ENCODE data around the gene UNC5B. TPM values are rescaled to one million over a fixed set of nuclear protein-coding genes. Genes with fewer than 3 reads are reported as not detected.

Gene UNC5B
- total and polyA plus RNA-seq, 11 donors = 4.8 to 22.8 (median 10.1) TPM

DNA sequence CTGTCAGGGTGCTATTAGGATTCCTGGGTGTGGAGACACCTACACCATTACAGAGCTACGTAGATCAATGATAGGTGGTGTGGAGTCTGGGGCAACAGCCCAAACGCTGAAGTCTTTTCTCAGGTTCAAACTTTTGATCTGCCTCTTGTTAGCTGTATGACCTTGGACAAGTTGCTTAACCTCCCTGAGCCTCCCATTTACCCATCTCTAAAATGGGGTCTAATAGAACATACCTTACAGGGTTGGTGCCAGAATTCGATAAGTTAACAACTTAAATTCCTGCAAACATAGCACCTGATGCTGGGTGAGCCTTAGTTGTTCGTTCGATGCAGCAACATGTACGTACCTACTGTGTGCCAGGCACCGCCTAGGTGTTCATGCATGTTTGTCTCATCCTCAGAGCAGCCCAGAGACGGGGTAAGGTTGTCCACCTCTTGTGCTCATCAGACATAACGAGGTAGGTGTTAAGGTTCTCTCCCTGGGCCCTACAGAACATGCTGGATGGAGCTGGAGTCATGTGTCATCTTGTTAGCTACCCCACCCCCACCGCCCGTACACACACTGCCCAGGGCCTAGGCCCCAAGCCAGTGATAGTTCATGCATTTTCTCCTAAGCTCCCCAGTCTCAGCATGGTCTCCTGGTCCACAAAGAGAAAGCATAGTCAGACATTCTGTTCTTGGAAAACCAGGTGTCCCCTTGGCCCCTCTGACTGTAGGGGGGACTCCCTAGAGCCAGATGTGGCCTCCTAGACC is 65.7 kb downstream of the UNC5B start:
- Histone ChIP-seq H3K4me3 (no peak overlapping the region), H3K27ac (no peak overlapping the region), H3K9me3 (no peaks in the 10 kb centered on the region), H3K36me3 (peaks cover 0 to 34% (median 11%) of the 10 kb centered on the region in 9 donors), H3K27me3 (no peaks in the 10 kb centered on the region), H3K4me1 (peaks cover 0 to 44% (median 15%) of the 10 kb centered on the region in 12 donors)
- DNase-seq = no peak
- intact Hi-C loops (cut with DNase I) = loop anchor here in 1 of 10 donors (10.0 kb wide), 1 partner anchor 373 kb away; no protein-coding TSS in a partner anchor
- TF ChIP-seq, protein P1, sequence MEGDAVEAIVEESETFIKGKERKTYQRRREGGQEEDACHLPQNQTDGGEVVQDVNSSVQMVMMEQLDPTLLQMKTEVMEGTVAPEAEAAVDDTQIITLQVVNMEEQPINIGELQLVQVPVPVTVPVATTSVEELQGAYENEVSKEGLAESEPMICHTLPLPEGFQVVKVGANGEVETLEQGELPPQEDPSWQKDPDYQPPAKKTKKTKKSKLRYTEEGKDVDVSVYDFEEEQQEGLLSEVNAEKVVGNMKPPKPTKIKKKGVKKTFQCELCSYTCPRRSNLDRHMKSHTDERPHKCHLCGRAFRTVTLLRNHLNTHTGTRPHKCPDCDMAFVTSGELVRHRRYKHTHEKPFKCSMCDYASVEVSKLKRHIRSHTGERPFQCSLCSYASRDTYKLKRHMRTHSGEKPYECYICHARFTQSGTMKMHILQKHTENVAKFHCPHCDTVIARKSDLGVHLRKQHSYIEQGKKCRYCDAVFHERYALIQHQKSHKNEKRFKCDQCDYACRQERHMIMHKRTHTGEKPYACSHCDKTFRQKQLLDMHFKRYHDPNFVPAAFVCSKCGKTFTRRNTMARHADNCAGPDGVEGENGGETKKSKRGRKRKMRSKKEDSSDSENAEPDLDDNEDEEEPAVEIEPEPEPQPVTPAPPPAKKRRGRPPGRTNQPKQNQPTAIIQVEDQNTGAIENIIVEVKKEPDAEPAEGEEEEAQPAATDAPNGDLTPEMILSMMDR (IDR thresholded peaks at IDR 0.05) = no peak
- TF ChIP-seq POLR2A (IDR thresholded peaks at IDR 0.05) = no peak
- ATAC-seq = no peak
- 92 to 96% (median 94%) methylated on average over 11 of the region's 11 CpGs for WGBS, 4 donors

DNA sequence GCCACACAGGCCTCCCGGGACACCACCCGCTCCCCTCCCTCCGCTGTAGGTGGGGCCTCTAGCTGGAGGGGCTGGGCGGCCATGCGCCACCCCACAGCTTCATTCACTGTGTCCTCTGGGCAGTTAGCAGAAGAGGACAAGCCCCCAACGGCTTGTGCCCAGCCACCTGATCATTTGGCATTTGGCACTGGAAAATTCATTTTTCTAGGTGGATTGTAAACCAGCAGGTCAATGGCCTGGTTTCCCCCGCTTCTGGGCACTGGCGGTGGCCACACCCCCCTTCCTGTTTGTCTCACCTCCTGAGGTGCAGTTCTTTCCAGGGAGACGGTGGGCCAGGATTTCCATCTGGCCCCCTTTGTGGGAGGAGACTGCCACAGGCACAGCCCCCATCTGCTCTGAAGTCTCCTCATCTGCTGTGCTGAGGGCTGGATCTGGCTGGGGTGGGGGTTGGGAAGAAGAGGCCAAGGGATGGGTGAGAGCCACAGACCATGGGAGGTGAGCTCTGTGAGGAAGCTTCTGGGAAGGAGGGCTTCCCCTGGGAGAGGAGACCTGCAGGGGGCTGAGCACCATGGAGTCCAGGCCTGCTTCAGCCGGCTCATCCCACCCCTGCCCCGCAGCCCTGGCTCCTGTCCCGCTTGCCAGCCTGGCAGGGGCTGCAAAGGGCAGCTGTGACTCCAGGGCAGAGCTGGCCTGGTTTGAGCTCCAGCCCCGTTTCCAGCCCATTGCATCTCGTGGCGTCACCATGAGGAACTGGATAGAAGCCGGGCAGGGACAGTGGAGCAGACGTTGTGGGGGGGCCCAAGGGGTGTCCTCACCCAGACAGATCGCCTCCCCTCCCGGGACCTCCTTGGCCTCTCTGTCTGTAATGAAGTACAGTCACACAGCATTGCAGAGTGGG is 66.6 kb downstream of the UNC5B start:
- Histone ChIP-seq H3K27me3 (no peaks in the 10 kb centered on the region), H3K27ac (no peak overlapping the region), H3K4me1 (peaks cover 0 to 37% (median 15%) of the 10 kb centered on the region in 12 donors), H3K9me3 (no peaks in the 10 kb centered on the region), H3K4me3 (no peak overlapping the region), H3K36me3 (peaks cover 0 to 41% (median 11%) of the 10 kb centered on the region in 9 donors)
- DNase-seq (no peak), ATAC-seq (peak in 1 of 4 donors; percentile 6)
- WGBS, 4 donors = 76 to 84% (median 81%) methylated on average over 14 to 19 of the region's 19 CpGs
- TF ChIP-seq, protein P1 (IDR thresholded peaks at IDR 0.05) = no peak
- intact Hi-C loops (cut with DNase I) = loop anchor here in 1 of 10 donors (10.0 kb wide), 1 partner anchor 374 kb away; no protein-coding TSS in a partner anchor

DNA sequence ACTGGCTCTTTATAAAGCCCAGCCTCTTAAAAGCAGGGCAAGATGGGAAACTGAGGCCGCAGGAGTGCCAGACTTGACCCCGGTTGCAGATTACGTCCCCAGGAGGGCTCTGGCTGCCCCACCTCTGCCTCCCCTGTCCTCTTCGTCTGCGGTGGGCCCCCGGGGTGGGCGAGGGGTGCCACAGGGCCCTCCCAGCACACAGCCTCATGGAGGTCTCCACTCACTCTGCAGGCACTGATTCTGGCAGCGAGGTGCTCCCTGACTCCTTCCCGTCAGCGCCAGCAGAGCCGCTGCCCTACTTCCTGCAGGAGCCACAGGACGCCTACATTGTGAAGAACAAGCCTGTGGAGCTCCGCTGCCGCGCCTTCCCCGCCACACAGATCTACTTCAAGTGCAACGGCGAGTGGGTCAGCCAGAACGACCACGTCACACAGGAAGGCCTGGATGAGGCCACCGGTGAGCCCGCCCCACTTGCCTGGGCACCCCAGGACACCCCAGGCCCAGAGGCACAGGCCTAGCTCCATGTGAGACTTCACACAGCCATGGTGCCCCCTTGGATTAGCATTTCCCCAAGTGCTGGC is 67.3 kb downstream of the UNC5B start:
- H3K27ac ChIP-seq = no peak overlapping the region
- H3K4me3 ChIP-seq = no peak overlapping the region
- intact Hi-C loops (cut with DNase I) = loop anchor here in 6 of 10 donors (5.0 to 10.0 kb wide), 4 partner anchors 265 to 375 kb away; no protein-coding TSS in a partner anchor
- 87 to 91% (median 89%) methylated on average over 13 to 22 of the region's 22 CpGs for WGBS, 4 donors
- H3K4me1 ChIP-seq = peaks cover 0 to 30% (median 12%) of the 10 kb centered on the region in 12 donors
- DNase-seq (no peak), ATAC-seq (no peak)
- TF ChIP-seq, protein P1 (IDR thresholded peaks at IDR 0.05) = no peak
- no peak for TF ChIP-seq POLR2A (IDR thresholded peaks at IDR 0.05)
- H3K9me3 ChIP-seq = no peaks in the 10 kb centered on the region
- peaks cover 0 to 47% (median 11%) of the 10 kb centered on the region in 9 donors for H3K36me3 ChIP-seq
- H3K27me3 ChIP-seq = no peaks in the 10 kb centered on the region
